Gastroesophageal sphincter (tissue), 3 donors: Measurements from ENCODE around the gene MRTFB.

ENCODE experiments used
- CTCF ChIP-seq, 4 experiments: fragments of 200-600 bp in 2 of 4; fragments of 450-650 bp in 2 of 4; sonication (generic) in 1 of 4; IDR thresholded peaks; one replicate each; pipeline ENCODE4 v1.5.1; 2017 to 2019; ENCODE audit warnings: antibody characterized with exemption in 4 of 4, mild to moderate bottlenecking in 2 of 4, moderate library complexity in 2 of 4
- POLR2A ChIP-seq, 2 donors: fragments of 450-650 bp; IDR thresholded peaks; one replicate each; pipeline ENCODE4 v1.6.1; 2017; ENCODE audit warnings: antibody characterized with exemption in 2 of 2, mild to moderate bottlenecking in 2 of 2, moderate library complexity in 1 of 2

- TF ChIP-seq CTCF (IDR thresholded peaks at IDR 0.05) (no peak), POLR2A (IDR thresholded peaks at IDR 0.05) (no peak)
These were observed 34.7 kb downstream of the MRTFB start for GRCh38 chr16:14105760-14106375.
